Activated CD4-positive, alpha-beta T cell treated with anti-CD3 and anti-CD28 coated beads, Interleukin-10, Interleukin-2, amounts not matched to agents 100 ng/mL and 50 ng/mL, durations not matched to agents 16 hours and 8 hours (primary cell): Measurements from ENCODE around the gene CLEC1B.
"Not testable (repeated sequence)": the region's sequence is repeated elsewhere in the genome, so short reads cannot be mapped to it uniquely, and the experiment has no call there.

Experiments
- DNase-seq: peaks from one replicate; pipeline ENCODE4 v3.0.0-alpha.2; 2020

Gene CLEC1B

GRCh38 chr12:9973949-9974348, 25.0 kb downstream of the CLEC1B start:
- DNase-seq: no peak

GRCh38 chr12:9971181-9971580, 27.7 kb downstream of the CLEC1B start, which contains the start of gene CLEC12A:
TSS of gene CLEC12A (plus strand) at chr12:9971409. CDS start at chr12:9971597, 188 bp downstream.
- no peak for DNase-seq

GRCh38 chr12:9969673-9970072, 29.2 kb downstream of the CLEC1B start:
- DNase-seq: no peak

GRCh38 chr12:9961901-9962300, 37.0 kb downstream of the CLEC1B start:
- DNase-seq: no peak

- DNase-seq: no peak
These were observed 37.8 kb downstream of the CLEC1B start for GRCh38 chr12:9961106-9961505.

GRCh38 chr12:9960590-9960989, 38.3 kb downstream of the CLEC1B start:
- no peak for DNase-seq

GRCh38 chr12:9957834-9958233, 41.1 kb downstream of the CLEC1B start:
- DNase-seq: peak; percentile 34

GRCh38 chr12:9952954-9953729, 45.8 kb downstream of the CLEC1B start:
- DNase-seq: not testable (repeated sequence)

GRCh38 chr12:9951026-9951675, 47.8 kb downstream of the CLEC1B start:
- peak; percentile 62 for DNase-seq

- peak; percentile 77 for DNase-seq
These were observed 50.2 kb downstream of the CLEC1B start for GRCh38 chr12:9948606-9949296.

GRCh38 chr12:9947674-9948073, 51.2 kb downstream of the CLEC1B start:
- DNase-seq: no peak

GRCh38 chr12:9944391-9944790, 54.5 kb downstream of the CLEC1B start:
- no peak for DNase-seq

- DNase-seq: no peak
These were observed 55.7 kb downstream of the CLEC1B start for GRCh38 chr12:9943240-9943639.
